Activated CD8-positive, alpha-beta T cell treated with anti-CD3 and anti-CD28 coated beads for 36 hours (primary cell): ENCODE data around the gene USP5. TPM values are rescaled to one million over a fixed set of nuclear protein-coding genes. Genes with fewer than 3 reads are reported as not detected.

Source experiments
- ATAC-seq: fragments of 200-7000 bp; cut with Tn5 transposase; one replicate; pipeline ENCODE4 v1.10.0; 2021; ENCODE audit warnings: mild to moderate bottlenecking, moderate library complexity
- CTCF ChIA-PET: fragments of 350-600 bp; sonication (Branson Sonifier 250); formaldehyde crosslinking; loops from one replicate; lab custom pipeline; 2021; ENCODE audit warnings: antibody characterized with exemption; lab: Charles Lee
- POLR2A ChIA-PET: fragments of 350-600 bp; sonication (Branson Sonifier 250); formaldehyde crosslinking; loops from one replicate; lab custom pipeline; 2021; ENCODE audit warnings: antibody characterized with exemption; lab: Charles Lee
- DNase-seq: peaks from one replicate; pipeline ENCODE4 v3.0.0-alpha.2; 2020
- H3K27ac Mint-ChIP-seq: one replicate; pipeline ENCODE4 v1.8.0; 2021; ENCODE audit warnings: mild to moderate bottlenecking, mixed read lengths
- H3K27me3 Mint-ChIP-seq: one replicate; pipeline ENCODE4 v1.8.0; 2021; ENCODE audit warnings: mixed read lengths
- H3K36me3 Mint-ChIP-seq: one replicate; pipeline ENCODE4 v1.8.0; 2021; ENCODE audit warnings: low read depth, mixed read lengths
- H3K4me1 Mint-ChIP-seq: one replicate; pipeline ENCODE4 v1.8.0; 2021; ENCODE audit warnings: low read depth, mixed read lengths
- H3K4me3 Mint-ChIP-seq: one replicate; pipeline ENCODE4 v1.8.0; 2021; ENCODE audit warnings: mild to moderate bottlenecking, moderate library complexity, mixed read lengths
- H3K9me3 Mint-ChIP-seq: one replicate; pipeline ENCODE4 v1.8.0; 2021; ENCODE audit warnings: mixed read lengths
- CTCF ChIP-seq: fragments of 200-600 bp; IDR thresholded peaks from one replicate; pipeline ENCODE4 v1.8.0; 2022; ENCODE audit warnings: antibody characterized with exemption, mild to moderate bottlenecking
- intact Hi-C: fragments of 100-400 bp; cut with micrococcal nuclease; formaldehyde crosslinking; loops from one replicate; pipeline ENCODE4 v1.10.0; 2022
- total RNA-seq, 2 experiments: library from RNA; stranded (reverse); gene quantifications; one replicate each; pipeline ENCODE4 v1.2.3, GENCODE V29; 2021

The USP5 gene
- total RNA-seq, 2 experiments from 2014 or later, result 109 to 112 TPM

GRCh38 chr12:6834254-6834653 lies 17.7 kb upstream of the USP5 start:
- Mint-ChIP-seq H3K9me3 (no peaks in the 10 kb centered on the region), H3K27me3 (peaks cover 12% of the 10 kb centered on the region), H3K4me3 (no peak overlapping the region), H3K36me3 (no peaks in the 10 kb centered on the region), H3K4me1 (peaks cover 14% of the 10 kb centered on the region), H3K27ac (no peak overlapping the region)
- intact Hi-C loops, result no loop called here
- no peak for DNase-seq
- no peak for ATAC-seq
- ChIA-PET CTCF (interaction anchor here (1.0 to 17.9 kb wide), 23 partner anchors 9 to 805 kb away, joined by 3 to 341 read pairs (median 4); partner anchors contain the start of genes CDCA3, COPS7A, GPR162 and MLF2), POLR2A (interaction anchor here (0.9 to 1.6 kb wide), 5 partner anchors 9 to 57 kb away, joined by 3 to 6 read pairs (median 3); no protein-coding TSS in a partner anchor)
- TF ChIP-seq CTCF, result no peak

- POLR2A ChIA-PET, result interaction anchor here (0.5 to 1.6 kb wide), 8 partner anchors 8 to 401 kb away, joined by 3 to 6 read pairs (median 4); no protein-coding TSS in a partner anchor
- Mint-ChIP-seq H3K27ac (no peak overlapping the region), H3K27me3 (peaks cover 8% of the 10 kb centered on the region), H3K4me1 (peaks cover 11% of the 10 kb centered on the region), H3K9me3 (no peaks in the 10 kb centered on the region), H3K4me3 (no peak overlapping the region), H3K36me3 (no peaks in the 10 kb centered on the region)
- CTCF ChIA-PET, result interaction anchor here (1.0 to 17.9 kb wide), 21 partner anchors 10 to 804 kb away, joined by 3 to 341 read pairs (median 5); partner anchors contain the start of genes CDCA3, COPS7A, GPR162 and MLF2
- no peak for TF ChIP-seq CTCF
- ATAC-seq (no peak), DNase-seq (no peak)
- intact Hi-C loops, result no loop called here
Observed at GRCh38 chr12:6834873-6835272, 17.1 kb upstream of the USP5 start.

- ATAC-seq, result no peak
- ChIA-PET CTCF (interaction anchor here (0.8 to 17.9 kb wide), 12 partner anchors 8 to 236 kb away, joined by 3 to 341 read pairs (median 7); partner anchors contain the start of genes CDCA3, COPS7A, MLF2 and P3H3), POLR2A (interaction anchor here (0.6 to 1.2 kb wide), 4 partner anchors 13 to 112 kb away, joined by 3 to 5 read pairs (median 3); partner anchors contain the start of gene CDCA3)
- Mint-ChIP-seq H3K36me3 (no peaks in the 10 kb centered on the region), H3K4me1 (peaks cover 11% of the 10 kb centered on the region), H3K27ac (no peak overlapping the region), H3K9me3 (no peaks in the 10 kb centered on the region), H3K27me3 (no peaks in the 10 kb centered on the region), H3K4me3 (no peak overlapping the region)
- no peak for DNase-seq
- intact Hi-C loops, result no loop called here
- TF ChIP-seq CTCF, result no peak
Observed at GRCh38 chr12:6836851-6837250, 15.1 kb upstream of the USP5 start.

GRCh38 chr12:6837370-6838060 lies 14.4 kb upstream of the USP5 start:
- intact Hi-C loops, result no loop called here
- H3K27me3 Mint-ChIP-seq, result no peaks in the 10 kb centered on the region
- no peak for TF ChIP-seq CTCF
- ChIA-PET CTCF (interaction anchor here (0.8 to 17.9 kb wide), 9 partner anchors 11 to 237 kb away, joined by 3 to 341 read pairs (median 8); partner anchors contain the start of genes CDCA3, COPS7A, MLF2 and P3H3), POLR2A (interaction anchor here (0.6 to 1.2 kb wide), 3 partner anchors 13 to 74 kb away, joined by 3 to 5 read pairs (median 3); partner anchors contain the start of gene CDCA3)
- no peak for DNase-seq
- no peak overlapping the region for H3K4me3 Mint-ChIP-seq
- H3K9me3 Mint-ChIP-seq, result no peaks in the 10 kb centered on the region
- no peak for ATAC-seq
- H3K4me1 Mint-ChIP-seq, result peaks cover 11% of the 10 kb centered on the region
- no peak overlapping the region for H3K27ac Mint-ChIP-seq
- H3K36me3 Mint-ChIP-seq, result no peaks in the 10 kb centered on the region
